Measurements from ENCODE around the gene KCTD11.
"Not testable (repeated sequence)": the region's sequence is repeated elsewhere in the genome, so short reads cannot be mapped to it uniquely, and the experiment has no call there.

Gene KCTD11

DNA sequence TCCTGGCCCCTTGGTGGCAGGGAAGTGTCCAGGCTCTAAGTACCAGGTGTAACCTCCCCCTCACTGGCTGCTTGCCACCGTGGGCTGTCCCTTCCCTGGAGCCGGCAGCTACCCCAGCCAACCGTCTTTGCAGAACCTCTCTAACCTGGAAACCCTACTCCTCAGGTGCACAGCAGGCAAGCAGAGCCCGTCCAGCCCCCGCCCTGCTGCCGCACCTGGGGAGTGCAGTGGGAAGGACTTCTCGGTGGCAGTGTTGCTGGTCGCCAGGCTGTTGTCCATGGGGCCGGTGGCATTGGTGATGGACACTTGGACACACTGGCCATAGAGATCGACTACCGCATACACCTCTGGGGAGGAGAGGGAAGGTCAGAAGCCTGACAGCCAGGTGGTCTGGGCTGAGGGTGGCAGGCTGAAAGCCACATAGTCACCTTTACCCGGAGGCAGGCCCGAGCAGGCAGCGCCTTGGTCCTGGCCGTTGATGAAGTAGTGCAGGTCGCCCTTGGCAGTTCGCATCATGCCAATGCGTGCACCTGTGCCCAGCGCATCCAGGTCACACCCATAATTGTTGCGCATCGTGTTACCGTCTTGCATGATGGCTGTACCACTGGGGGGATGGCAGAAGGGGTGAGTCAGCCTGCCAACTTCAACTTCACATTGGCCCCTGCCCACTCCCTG, 29.3 kb upstream of the KCTD11 start:
- no peak for DNase-seq (ENCODE audit: low spot score)

DNA sequence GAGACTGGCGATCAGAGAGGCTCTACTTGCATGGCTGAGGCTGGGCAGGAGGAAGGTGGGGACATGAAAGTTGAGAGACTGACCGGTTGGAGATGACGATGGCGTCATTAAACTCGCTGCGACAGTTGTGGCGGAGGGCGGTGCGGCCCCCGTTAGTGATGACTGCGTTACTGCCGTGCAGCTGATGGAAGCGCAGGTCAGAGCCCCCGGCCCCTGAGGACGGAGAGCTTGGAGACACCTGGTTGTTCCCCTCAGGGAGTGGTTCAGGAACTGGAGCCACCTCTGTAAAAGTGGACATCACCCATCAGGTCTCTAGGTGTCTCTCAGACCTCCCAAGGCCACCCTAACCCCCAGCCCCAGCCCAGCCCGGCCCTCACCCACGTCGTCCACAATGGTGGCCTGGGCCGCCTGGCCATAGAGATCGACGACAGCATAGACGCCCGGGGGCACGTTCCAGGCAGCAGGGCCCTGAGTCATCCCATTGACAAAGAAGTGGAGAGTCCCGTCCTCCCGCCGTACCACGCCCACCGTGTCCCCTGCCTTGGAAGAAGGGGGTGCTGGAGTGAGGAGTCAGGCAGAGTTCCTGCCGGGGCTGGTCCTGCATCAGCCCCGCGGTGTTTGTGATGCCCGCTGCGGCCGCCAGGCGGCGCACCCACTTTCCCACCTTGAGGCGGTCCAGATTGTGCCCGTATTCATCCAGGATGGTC, 28.1 kb upstream of the KCTD11 start:
- no peak for DNase-seq (ENCODE audit: low spot score)

- no peak for DNase-seq (ENCODE audit: low spot score)
These were observed 27.6 kb upstream of the KCTD11 start for GRCh38 chr17:7324438-7324779.

DNA sequence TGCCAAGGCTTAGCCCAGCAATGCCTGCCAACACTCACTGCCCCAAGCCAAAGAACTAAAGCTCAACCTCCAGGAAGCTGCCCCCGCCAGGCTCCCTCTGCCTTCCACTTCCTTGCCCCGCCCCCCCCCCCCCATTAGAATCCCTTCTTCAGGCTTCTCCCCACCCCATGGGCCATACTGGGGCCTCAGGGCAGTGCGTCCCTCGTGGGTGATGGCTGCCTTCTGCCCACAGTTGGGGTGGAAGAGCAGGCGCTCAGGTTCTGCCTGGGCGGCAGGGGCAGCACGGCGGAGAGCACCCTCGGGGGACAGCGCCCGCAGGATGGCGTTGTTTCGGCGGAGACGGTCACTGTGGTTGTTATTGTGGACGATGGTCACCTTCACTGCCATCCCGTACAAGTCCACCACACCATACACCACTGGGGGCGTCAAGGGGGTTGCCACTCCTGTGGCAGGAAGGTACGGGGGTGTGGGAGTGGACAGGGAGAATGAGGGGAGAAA, 26.9 kb upstream of the KCTD11 start:
- DNase-seq (ENCODE audit: low spot score), result no peak

DNA sequence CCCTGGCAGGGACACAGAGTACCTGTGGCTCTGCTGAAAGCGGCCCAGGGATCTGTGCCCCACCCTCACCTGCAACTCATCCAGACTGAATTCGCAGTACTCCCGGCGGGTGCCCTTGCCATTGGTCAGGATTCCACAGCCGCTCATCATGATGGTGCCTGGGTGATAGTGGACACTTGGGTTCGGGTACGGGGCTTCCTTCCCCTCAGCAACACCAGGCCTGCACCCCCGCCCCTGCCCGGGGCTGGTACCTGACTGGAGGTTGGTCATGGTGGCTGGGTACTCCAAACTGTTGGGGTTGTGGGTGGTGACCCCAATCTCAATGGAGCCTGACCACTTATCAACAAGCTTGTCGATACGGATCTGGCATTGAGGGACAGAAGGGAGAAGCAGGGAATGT, 25.8 kb upstream of the KCTD11 start:
- DNase-seq (ENCODE audit: low spot score), result no peak

- no peak for DNase-seq (ENCODE audit: low spot score)
These were observed 24.9 kb upstream of the KCTD11 start for GRCh38 chr17:7327056-7327455.

GRCh38 chr17:7327501-7327900, 24.5 kb upstream of the KCTD11 start:
- DNase-seq (ENCODE audit: low spot score), result no peak

GRCh38 chr17:7328009-7328408, 24.0 kb upstream of the KCTD11 start:
- no peak for DNase-seq (ENCODE audit: low spot score)

DNA sequence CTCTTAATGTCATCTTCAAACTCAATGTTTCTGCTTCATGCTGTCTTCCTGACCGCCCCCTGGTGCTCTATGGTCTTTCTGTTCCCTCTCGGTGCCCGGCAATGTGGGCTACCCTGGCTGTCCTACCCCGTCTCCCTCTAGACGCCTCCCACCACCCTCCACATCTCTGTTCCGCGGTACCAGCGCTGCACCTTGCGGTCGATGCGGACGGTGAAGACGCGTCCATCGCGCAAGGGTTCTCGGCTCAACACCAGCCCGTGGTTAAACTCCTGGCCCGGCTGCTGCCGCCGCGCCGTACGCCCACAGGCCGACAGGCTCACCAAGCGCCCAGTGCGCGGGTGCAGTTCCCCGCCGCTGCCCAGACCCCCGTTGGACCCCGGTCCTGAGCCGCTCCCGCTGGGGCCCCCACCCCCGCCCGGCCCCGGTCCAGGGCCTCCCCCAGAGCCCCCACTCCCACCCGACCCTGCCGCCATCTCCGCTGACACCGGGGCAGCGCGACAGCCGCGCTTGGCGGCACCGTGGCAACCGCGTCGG, 23.1 kb upstream of the KCTD11 start, which contains the start of gene NEURL4:
NEURL4 (minus strand) TSS at position 496 of the 534 bp plus-strand sequence; CDS start at position 473, 23 bp downstream.
- no peak for DNase-seq (ENCODE audit: low spot score)

DNA sequence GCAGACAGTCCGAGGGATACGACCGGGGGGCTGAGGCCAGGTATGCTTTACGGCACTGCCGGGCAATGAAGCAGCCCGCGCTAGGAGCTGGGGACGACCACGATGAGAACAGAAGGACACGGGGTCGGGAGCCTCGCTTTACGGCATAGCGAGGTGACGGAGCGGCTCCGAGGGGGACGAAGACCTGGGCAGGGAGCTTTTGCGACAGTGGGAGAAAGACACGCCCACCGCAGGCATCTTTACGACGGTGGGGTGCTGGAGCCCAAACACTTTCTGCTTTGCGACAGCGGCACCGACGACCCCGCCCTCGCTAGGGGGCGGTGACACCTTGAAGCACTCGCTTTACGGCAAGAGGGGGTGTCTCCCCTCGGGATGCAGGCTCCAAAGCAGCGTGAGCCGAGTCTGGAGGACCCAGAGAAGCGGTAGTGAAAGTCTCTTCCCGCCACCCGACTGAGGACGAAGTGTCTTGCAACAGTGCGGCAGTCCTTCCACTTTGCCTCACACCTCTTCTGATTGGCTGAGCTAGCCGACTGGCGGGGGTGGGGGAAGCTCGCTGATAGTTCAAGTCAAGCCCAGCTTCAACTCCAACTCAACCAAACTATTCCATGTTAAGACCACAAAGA, 22.5 kb upstream of the KCTD11 start:
- DNase-seq (ENCODE audit: low spot score), result peak; percentile 99

DNA sequence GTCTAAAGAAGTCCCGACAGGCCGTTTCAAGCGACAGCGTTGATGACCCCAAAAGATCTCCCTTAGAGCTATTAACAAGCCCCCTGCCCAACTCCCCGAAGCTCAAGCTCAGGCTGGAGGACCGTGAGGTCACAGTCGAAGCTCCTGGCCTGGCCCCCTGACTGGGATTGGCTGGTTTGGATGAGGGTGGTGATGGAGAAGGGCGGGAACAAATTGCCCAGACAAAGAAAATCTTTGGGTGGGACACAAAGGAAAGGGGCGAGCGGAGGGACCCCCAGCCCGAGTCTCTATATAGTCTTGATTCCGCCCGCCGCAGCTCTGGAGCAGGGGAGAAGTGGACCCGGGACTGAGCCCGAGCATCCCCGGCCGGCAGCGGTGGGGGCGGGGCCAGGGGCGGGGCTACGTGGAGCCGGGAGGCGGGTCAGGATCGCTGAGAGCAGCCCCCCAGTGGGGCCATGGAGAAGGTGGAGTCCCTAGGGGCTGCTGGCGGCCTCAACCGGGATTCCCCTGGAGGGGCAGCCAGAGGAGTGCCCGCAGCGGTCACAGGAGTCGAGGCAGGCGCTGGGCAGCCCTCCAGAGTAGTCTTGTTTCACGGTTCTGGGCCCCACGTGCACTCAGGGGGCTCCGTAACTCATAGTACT, 21.8 kb upstream of the KCTD11 start:
- DNase-seq (ENCODE audit: low spot score), result peak; percentile 86

GRCh38 chr17:7330638-7331015, 21.3 kb upstream of the KCTD11 start:
- no peak for DNase-seq (ENCODE audit: low spot score)

- no peak for DNase-seq (ENCODE audit: low spot score)
These were observed 19.9 kb upstream of the KCTD11 start for GRCh38 chr17:7332111-7332510.

- not testable (repeated sequence) for DNase-seq (ENCODE audit: low spot score)
These were observed 19.3 kb upstream of the KCTD11 start for GRCh38 chr17:7332600-7333069.

- no peak for DNase-seq (ENCODE audit: low spot score)
These were observed 16.9 kb upstream of the KCTD11 start for GRCh38 chr17:7334938-7335538.

GRCh38 chr17:7335765-7336164, 16.2 kb upstream of the KCTD11 start:
- DNase-seq (ENCODE audit: low spot score), result not testable (repeated sequence)

DNA sequence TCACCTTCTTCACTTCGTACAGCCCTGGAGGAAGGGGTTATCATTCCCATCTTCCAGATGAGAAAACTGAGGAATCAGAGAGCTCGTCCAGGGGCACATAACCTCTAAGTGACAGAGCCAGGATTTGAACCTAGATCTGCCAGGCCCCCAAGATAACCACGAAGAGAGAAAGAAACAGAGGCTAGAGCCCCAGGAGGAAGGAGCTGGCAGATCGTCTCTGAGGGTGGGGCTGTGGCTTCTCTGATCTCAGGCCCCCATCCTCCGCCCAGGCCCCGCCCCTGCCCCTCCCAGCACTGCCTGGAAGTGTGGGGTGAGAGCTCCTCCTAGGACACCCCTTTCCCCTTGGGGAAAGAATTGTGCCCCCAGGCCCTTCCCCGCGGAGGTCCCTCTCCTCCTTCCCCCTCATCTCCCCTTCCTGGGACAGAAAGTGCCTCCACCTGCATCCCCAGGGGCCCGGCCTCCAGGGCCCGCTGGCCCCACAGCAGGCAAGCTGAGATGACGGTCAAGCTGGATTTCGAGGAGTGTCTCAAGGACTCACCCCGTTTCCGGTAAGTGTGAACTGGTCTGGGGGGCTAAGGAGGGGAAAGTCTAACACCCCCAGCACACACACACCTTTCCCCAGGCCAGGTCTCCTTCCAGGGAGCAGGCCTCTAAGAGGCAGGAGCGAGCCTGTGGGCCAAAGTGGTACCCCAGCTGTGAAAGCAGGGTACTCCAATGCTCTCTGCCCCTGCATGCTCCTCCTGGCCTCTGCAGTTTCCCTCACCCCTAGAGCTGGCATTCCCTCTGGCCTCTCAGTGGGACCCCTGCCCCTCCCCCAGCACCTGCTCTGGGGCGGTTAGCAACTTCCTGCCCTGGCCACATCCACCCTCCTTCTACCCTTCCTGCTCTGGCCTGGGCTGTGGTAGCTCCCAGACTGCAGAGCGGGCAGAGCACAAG, 15.5 kb upstream of the KCTD11 start, which contains the start of gene ACAP1:
ACAP1 (plus strand) TSS at position 290 of the 936 bp plus-strand sequence; CDS start at position 496, 206 bp downstream.
- DNase-seq (ENCODE audit: low spot score), result no peak

GRCh38 chr17:7337600-7337999, 14.4 kb upstream of the KCTD11 start:
- DNase-seq (ENCODE audit: low spot score), result not testable (repeated sequence)

GRCh38 chr17:7340179-7340578, 11.8 kb upstream of the KCTD11 start:
- no peak for DNase-seq (ENCODE audit: low spot score)

- no peak for DNase-seq (ENCODE audit: low spot score)
These were observed 10.1 kb upstream of the KCTD11 start for GRCh38 chr17:7341842-7342241.

- no peak for DNase-seq (ENCODE audit: low spot score)
These were observed 8.7 kb upstream of the KCTD11 start for GRCh38 chr17:7343250-7343649.
